Activated CD4-positive, alpha-beta T cell treated with anti-CD3 and anti-CD28 coated beads for 36 hours (primary cell): ENCODE measurements around the gene VSTM1. TPM values are rescaled to one million over a fixed set of nuclear protein-coding genes. Genes with fewer than 3 reads are reported as not detected.
"Not testable (repeated sequence)": the region's sequence is repeated elsewhere in the genome, so short reads cannot be mapped to it uniquely, and the experiment has no call there.

Experiments
- ATAC-seq: fragments of 200-7000 bp; cut with Tn5 transposase; one replicate; pipeline ENCODE4 v1.10.0; 2021; ENCODE audit warnings: mild to moderate bottlenecking, moderate library complexity
- CTCF ChIA-PET: fragments of 350-600 bp; sonication (Branson Sonifier 250); formaldehyde crosslinking; loops from one replicate; lab custom pipeline; 2021; ENCODE audit warnings: antibody characterized with exemption; lab: Charles Lee
- POLR2A ChIA-PET: fragments of 350-600 bp; sonication (Branson Sonifier 250); formaldehyde crosslinking; loops from one replicate; lab custom pipeline; 2021; ENCODE audit warnings: antibody characterized with exemption, inconsistent platforms; lab: Charles Lee
- DNase-seq: peaks from one replicate; pipeline ENCODE4 v3.0.0-alpha.2; 2020
- H3K27ac Mint-ChIP-seq: one replicate; pipeline ENCODE4 v1.8.0; 2021; ENCODE audit warnings: mixed read lengths
- H3K27me3 Mint-ChIP-seq: one replicate; pipeline ENCODE4 v1.8.0; 2021; ENCODE audit warnings: mixed read lengths
- H3K36me3 Mint-ChIP-seq: one replicate; pipeline ENCODE4 v1.8.0; 2021; ENCODE audit warnings: low read depth, mixed read lengths
- H3K4me1 Mint-ChIP-seq: one replicate; pipeline ENCODE4 v1.8.0; 2021; ENCODE audit warnings: mixed read lengths
- H3K4me3 Mint-ChIP-seq: one replicate; pipeline ENCODE4 v1.8.0; 2021; ENCODE audit warnings: mild to moderate bottlenecking, moderate library complexity, mixed read lengths
- H3K9me3 Mint-ChIP-seq: one replicate; pipeline ENCODE4 v1.8.0; 2021; ENCODE audit warnings: low read depth, mixed read lengths
- intact Hi-C, 2 experiments: fragments of 100-400 bp; cut with DNase I in 1 of 2; cut with micrococcal nuclease in 1 of 2; formaldehyde crosslinking; loops; one replicate each; pipeline versions ENCODE4 v1.14.2 to v1.15.1; 2022 to 2024; cut with DNase I, micrococcal nuclease
- total RNA-seq, 2 experiments: library from RNA; stranded (reverse); gene quantifications; one replicate each; pipeline ENCODE4 v1.2.3, GENCODE V29; 2021

Gene VSTM1
- total RNA-seq, 2 experiments from 2014 or later, result not detected

- ChIA-PET POLR2A (no interaction called here), CTCF (no interaction called here)
- Mint-ChIP-seq H3K36me3 (no peaks in the 10 kb centered on the region), H3K27me3 (peaks cover 9% of the 10 kb centered on the region), H3K4me1 (no peaks in the 10 kb centered on the region), H3K4me3 (no peak overlapping the region), H3K9me3 (no peaks in the 10 kb centered on the region), H3K27ac (no peak overlapping the region)
- intact Hi-C loops, result no loop called here
- DNase-seq (no peak), ATAC-seq (no peak)
Measured at GRCh38 chr19:54069470-54069869, 5.8 kb upstream of the VSTM1 start.

- Mint-ChIP-seq H3K4me3 (no peak overlapping the region), H3K9me3 (no peaks in the 10 kb centered on the region), H3K4me1 (no peaks in the 10 kb centered on the region), H3K27me3 (peaks cover 11% of the 10 kb centered on the region), H3K27ac (no peak overlapping the region), H3K36me3 (no peaks in the 10 kb centered on the region)
- POLR2A ChIA-PET, result no interaction called here
- no peak for DNase-seq
- no peak for ATAC-seq
- CTCF ChIA-PET, result no interaction called here
- intact Hi-C loops, result no loop called here
Measured at GRCh38 chr19:54062643-54063042, 1.1 kb downstream of the VSTM1 start.

- Mint-ChIP-seq H3K9me3 (no peaks in the 10 kb centered on the region), H3K36me3 (no peaks in the 10 kb centered on the region), H3K4me3 (no peak overlapping the region), H3K27ac (no peak overlapping the region), H3K4me1 (no peaks in the 10 kb centered on the region), H3K27me3 (peaks cover 20% of the 10 kb centered on the region)
- intact Hi-C loops, result no loop called here
- CTCF ChIA-PET, result interaction anchor here (1.0 kb wide), 1 partner anchor 255 kb away, joined by 3 read pairs; no protein-coding TSS in a partner anchor
- POLR2A ChIA-PET, result no interaction called here
- no peak for DNase-seq
- ATAC-seq, result no peak
Measured at GRCh38 chr19:54047616-54048015, 16.1 kb downstream of the VSTM1 start.

DNA sequence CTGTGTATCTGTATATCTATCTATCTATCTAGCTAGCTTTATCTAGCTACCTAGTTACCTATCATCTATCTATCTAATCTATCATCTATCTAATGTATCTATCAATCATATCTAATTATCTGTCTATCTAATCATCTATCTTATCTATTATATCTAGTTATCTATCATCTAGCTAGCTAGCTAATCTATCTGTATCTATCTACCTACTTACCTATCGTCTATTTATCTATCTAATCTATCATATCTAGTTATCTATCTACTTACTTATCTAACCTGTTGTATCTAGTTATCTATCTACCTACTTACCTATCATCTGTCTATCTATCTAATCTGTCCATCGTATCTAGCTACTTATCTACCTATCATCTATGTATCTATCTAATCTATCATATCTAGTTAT, 17.9 kb downstream of the VSTM1 start:
- ChIA-PET CTCF (interaction anchor here (0.9 to 1.6 kb wide), 2 partner anchors 12 to 22 kb away, joined by 3 read pairs; no protein-coding TSS in a partner anchor), POLR2A (no interaction called here)
- no peaks in the 10 kb centered on the region for H3K4me1 Mint-ChIP-seq
- no peak overlapping the region for H3K4me3 Mint-ChIP-seq
- H3K27me3 Mint-ChIP-seq, result peaks cover 25% of the 10 kb centered on the region
- intact Hi-C loops, result no loop called here
- DNase-seq, result no peak
- no peaks in the 10 kb centered on the region for H3K36me3 Mint-ChIP-seq
- no peaks in the 10 kb centered on the region for H3K9me3 Mint-ChIP-seq
- ATAC-seq, result no peak
- H3K27ac Mint-ChIP-seq, result no peak overlapping the region

DNA sequence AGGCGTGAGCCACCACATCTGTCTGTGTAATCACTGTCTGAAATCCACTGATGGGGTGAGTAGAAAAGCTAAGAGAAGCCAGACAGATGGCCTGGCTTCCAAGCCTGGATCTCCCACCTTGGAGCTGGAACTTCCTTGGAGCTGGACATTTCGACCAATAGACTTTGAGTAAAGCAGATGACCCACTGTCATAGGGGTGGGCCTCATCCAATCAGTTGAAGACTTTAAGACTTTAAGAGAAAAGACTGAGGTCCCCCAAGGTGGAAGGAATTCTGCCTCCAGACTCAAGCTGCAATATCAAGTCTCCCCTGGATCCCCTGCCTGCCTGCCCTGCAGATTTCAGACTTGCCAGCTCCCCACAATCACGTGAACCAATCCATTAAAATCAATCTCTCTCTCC, 20.7 kb downstream of the VSTM1 start:
- ChIA-PET POLR2A (interaction anchor here (0.5 kb wide), 1 partner anchor 568 kb away, joined by 3 read pairs; no protein-coding TSS in a partner anchor), CTCF (interaction anchor here (0.5 to 1.6 kb wide), 7 partner anchors 11 to 250 kb away, joined by 3 to 7 read pairs (median 5); no protein-coding TSS in a partner anchor)
- Mint-ChIP-seq H3K27ac (no peak overlapping the region), H3K36me3 (no peaks in the 10 kb centered on the region), H3K4me3 (no peak overlapping the region), H3K9me3 (no peaks in the 10 kb centered on the region), H3K4me1 (no peaks in the 10 kb centered on the region), H3K27me3 (peaks cover 21% of the 10 kb centered on the region)
- intact Hi-C loops, result no loop called here
- no peak for ATAC-seq
- no peak for DNase-seq

DNA sequence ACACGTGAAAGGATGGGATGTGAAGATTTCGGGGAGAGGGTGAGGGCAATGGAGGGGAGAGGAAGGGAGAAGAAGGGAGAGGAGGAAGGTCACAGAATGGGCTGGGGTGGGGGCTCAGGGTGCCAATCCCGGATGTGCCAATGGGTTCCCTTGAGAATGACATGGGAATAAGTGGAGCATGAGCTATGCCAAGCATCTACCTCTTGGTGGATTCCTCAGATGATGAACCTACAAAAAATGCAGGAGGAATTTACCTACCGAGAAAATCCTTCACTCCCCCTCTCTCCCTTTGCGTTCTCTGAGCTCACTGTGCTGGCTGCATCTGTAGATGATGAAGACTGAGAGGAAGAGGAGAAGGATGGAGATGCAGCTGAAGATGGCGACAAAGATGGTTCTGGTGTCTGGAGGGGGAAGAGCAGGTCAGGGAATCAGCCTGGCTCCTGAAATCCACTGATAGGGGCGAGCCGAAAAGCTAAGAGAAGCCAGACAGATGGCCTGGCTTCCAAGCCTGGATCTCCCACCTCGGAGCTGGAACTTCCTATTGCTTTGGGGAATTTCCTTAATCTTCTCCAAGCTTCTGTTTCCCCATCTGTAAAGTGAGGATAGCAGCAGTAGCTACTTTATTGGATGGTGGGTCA, 21.6 kb downstream of the VSTM1 start:
- no peak for DNase-seq
- POLR2A ChIA-PET, result no interaction called here
- no peak overlapping the region for H3K27ac Mint-ChIP-seq
- intact Hi-C loops, result no loop called here
- no peaks in the 10 kb centered on the region for H3K9me3 Mint-ChIP-seq
- no peak for ATAC-seq
- CTCF ChIA-PET, result interaction anchor here (0.6 to 1.6 kb wide), 5 partner anchors 11 to 249 kb away, joined by 3 to 7 read pairs (median 6); no protein-coding TSS in a partner anchor
- H3K36me3 Mint-ChIP-seq, result no peaks in the 10 kb centered on the region
- H3K4me3 Mint-ChIP-seq, result no peak overlapping the region
- peaks cover 18% of the 10 kb centered on the region for H3K27me3 Mint-ChIP-seq
- H3K4me1 Mint-ChIP-seq, result no peaks in the 10 kb centered on the region

DNA sequence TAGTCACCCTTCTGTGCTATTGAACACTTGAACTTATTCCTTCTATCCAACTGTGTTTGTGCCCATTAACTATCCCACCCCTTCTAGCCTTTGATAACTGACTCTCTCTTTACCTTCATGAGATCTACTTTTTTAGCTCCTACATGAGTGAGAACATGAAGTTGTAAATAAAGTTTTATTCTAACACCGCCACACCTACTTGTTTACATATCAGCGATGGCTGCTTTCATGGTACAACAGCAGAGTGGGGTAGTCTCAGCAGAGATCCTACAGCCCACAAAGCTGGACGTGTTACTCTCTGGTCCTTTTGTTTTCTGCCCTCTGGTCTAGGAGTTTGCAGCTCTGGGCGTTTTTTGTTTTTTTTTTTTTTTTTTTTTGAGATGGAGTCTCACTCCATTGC, 23.7 kb downstream of the VSTM1 start:
- POLR2A ChIA-PET, result no interaction called here
- no peaks in the 10 kb centered on the region for H3K4me1 Mint-ChIP-seq
- no peaks in the 10 kb centered on the region for H3K9me3 Mint-ChIP-seq
- DNase-seq (no peak), ATAC-seq (no peak)
- no peaks in the 10 kb centered on the region for H3K36me3 Mint-ChIP-seq
- no peak overlapping the region for H3K4me3 Mint-ChIP-seq
- peaks cover 14% of the 10 kb centered on the region for H3K27me3 Mint-ChIP-seq
- CTCF ChIA-PET, result interaction anchor here (1.3 to 2.5 kb wide), 2 partner anchors 10 to 15 kb away, joined by 9 read pairs; no protein-coding TSS in a partner anchor
- intact Hi-C loops, result no loop called here
- H3K27ac Mint-ChIP-seq, result no peak overlapping the region

GRCh38 chr19:54036542-54036941, 27.2 kb downstream of the VSTM1 start:
- H3K36me3 Mint-ChIP-seq, H3K9me3 Mint-ChIP-seq, POLR2A ChIA-PET, intact Hi-C loops, H3K27ac Mint-ChIP-seq, CTCF ChIA-PET, H3K4me1 Mint-ChIP-seq, H3K4me3 Mint-ChIP-seq, DNase-seq, ATAC-seq: not testable (repeated sequence)
- H3K27me3 Mint-ChIP-seq, result peaks cover 10% of the 10 kb centered on the region

DNA sequence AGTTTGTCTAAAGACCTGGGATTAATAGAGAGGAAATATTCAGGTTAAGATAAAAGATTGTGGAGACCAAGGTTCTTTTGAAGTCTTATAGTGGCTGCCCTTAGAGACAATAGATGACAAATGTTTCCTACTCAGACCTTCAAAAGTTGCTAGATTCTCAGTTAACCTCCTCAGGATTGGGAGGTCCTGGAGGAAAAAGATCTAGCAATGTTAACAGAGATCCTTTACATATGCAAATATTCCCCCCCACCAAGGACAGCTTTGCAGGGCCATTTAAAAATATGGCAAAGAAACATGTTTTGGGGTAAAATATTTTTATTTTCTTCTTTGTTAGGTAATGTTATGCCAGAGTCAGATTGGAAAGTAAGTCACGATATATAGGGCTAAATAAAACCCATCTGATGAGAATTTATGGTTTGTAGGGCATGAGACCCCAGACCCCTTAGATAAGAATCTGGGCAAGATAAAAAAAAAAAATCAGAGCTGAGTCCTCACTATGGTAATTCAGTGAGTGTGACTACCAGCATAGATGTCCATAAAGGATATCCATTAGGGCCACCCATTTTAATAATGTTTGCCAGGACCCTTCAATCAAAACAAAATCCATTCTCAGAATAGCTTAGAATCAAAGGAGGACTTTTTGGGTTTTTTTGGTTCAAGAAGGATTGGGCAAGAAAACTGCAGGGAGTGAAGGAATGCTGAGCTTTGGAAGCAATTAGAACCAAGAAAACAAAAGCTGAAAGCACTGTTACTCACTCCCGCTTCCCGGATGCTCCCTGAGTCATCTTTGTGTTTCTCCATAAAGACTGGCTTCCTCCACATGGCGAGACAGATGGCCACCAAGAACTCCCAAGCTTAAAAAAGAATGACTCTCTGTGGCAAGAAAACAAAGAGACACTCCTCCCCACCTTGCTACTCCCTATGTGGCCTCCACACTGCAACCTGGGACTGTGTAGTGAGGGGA, 28.2 kb downstream of the VSTM1 start:
- Mint-ChIP-seq H3K36me3 (no peaks in the 10 kb centered on the region), H3K4me3 (no peak overlapping the region), H3K9me3 (no peaks in the 10 kb centered on the region), H3K27ac (no peak overlapping the region), H3K27me3 (peaks cover 17% of the 10 kb centered on the region), H3K4me1 (no peaks in the 10 kb centered on the region)
- no peak for DNase-seq
- CTCF ChIA-PET, result interaction anchor here (1.3 kb wide), 1 partner anchor 12 kb away, joined by 5 read pairs; no protein-coding TSS in a partner anchor
- intact Hi-C loops, result no loop called here
- no peak for ATAC-seq
- POLR2A ChIA-PET, result no interaction called here

- H3K9me3 Mint-ChIP-seq, result no peaks in the 10 kb centered on the region
Measured at GRCh38 chr19:54030895-54031586, 32.7 kb downstream of the VSTM1 start.

More at GRCh38 chr19:54030895-54031586, 32.7 kb downstream of the VSTM1 start:
- ChIA-PET POLR2A (no interaction called here), CTCF (interaction anchor here (1.0 to 1.7 kb wide), 3 partner anchors 11 to 258 kb away, joined by 3 to 7 read pairs (median 7); no protein-coding TSS in a partner anchor)
- Mint-ChIP-seq H3K27ac (no peak overlapping the region), H3K4me3 (no peak overlapping the region), H3K36me3 (no peaks in the 10 kb centered on the region), H3K27me3 (peaks cover 24% of the 10 kb centered on the region), H3K4me1 (no peaks in the 10 kb centered on the region)
- no peak for ATAC-seq
- intact Hi-C loops, result loop anchor here (1.0 kb wide), 2 partner anchors 189 to 238 kb away; no protein-coding TSS in a partner anchor
- DNase-seq, result no peak
